HCT116 (cell line): ENCODE measurements around the gene MAP7. TPM values are rescaled to one million over a fixed set of nuclear protein-coding genes. Genes with fewer than 3 reads are reported as not detected.

ENCODE experiments used
- ATAC-seq: fragments of 200-7000 bp; cut with Tn5 transposase; 2 replicates; pipeline ENCODE4 v1.9.1; 2020; ENCODE audit warnings: mild to moderate bottlenecking, moderate library complexity
- BruUV-seq: library from RNA; stranded (reverse); fragments of 400-500 nt; replicated peaks from 2 replicates; lab custom pipeline; 2021; lab: Mats Ljungman, UMichigan
- CTCF ChIA-PET: fragments of 300-600 bp; sonication (Branson Sonifier 250); formaldehyde crosslinking; loops from one replicate; lab custom pipeline; 2021; ENCODE audit warnings: antibody characterized with exemption; lab: Charles Lee
- POLR2A ChIA-PET: fragments of 300-600, 350-600 bp; sonication (Branson Sonifier 250); formaldehyde crosslinking; loops from one replicate; lab custom pipeline; 2021; ENCODE audit warnings: antibody characterized with exemption; lab: Charles Lee
- RAD21 ChIA-PET, 2 experiments: fragments of 300-600 bp; sonication (Branson Sonifier 250); formaldehyde crosslinking; loops; one replicate each; lab custom pipeline; 2023; ENCODE audit warnings: low total read pairs in 2 of 2; ENCODE audit not compliant: uncharacterized antibody in 2 of 2, unreplicated experiment in 2 of 2, low non-redundant PET in 1 of 2; lab: Charles Lee
- DNase-seq: peaks from one replicate; pipeline ENCODE4 v3.0.0-alpha.2; 2010; ENCODE audit warnings: low read depth, low spot score
- H2AFZ ChIP-seq: fragments of 200-600 bp; shearing (Covaris generic), sonication (generic); 2 replicates; pipeline ENCODE4 v1.6.1; 2017; ENCODE audit warnings: low read depth, mixed run types, mixed read lengths, antibody characterized with exemption, low read length; ENCODE audit not compliant: poor library complexity, severe bottlenecking
- H3K27ac ChIP-seq: 2 replicates; pipeline ENCODE4 v1.5.1; 2012; ENCODE audit warnings: low read depth, low read length
- H3K27me3 ChIP-seq: fragments of 200-600 bp; sonication (generic); 2 replicates; pipeline ENCODE4 v1.6.1; 2016; ENCODE audit warnings: mixed run types, low read length, mixed read lengths; ENCODE audit not compliant: insufficient read depth
- H3K36me3 ChIP-seq, 2 experiments: fragments of 200-500 bp in 1 of 2; fragments of 200-600 bp in 1 of 2; sonication (Bioruptor generic) in 1 of 2; sonication (generic) in 1 of 2; 2 replicates each; pipeline versions ENCODE4 v1.5.1 to v1.6.1; 2014 to 2016; ENCODE audit warnings: low read length in 2 of 2, inconsistent platforms in 1 of 2, mixed read lengths in 1 of 2, mixed run types in 1 of 2; ENCODE audit not compliant: insufficient read depth in 2 of 2, control insufficient read depth in 1 of 2
- H3K4me1 ChIP-seq, 2 experiments: fragments of 200-600 bp in 1 of 2; sonication (generic) in 1 of 2; 2 replicates each; pipeline versions ENCODE4 v1.5.1 to v1.6.1; 2012 to 2017; ENCODE audit warnings: low read length in 2 of 2, inconsistent platforms in 1 of 2, mild to moderate bottlenecking in 1 of 2, mixed read lengths in 1 of 2, mixed run types in 1 of 2, moderate library complexity in 1 of 2; ENCODE audit not compliant: insufficient read depth in 2 of 2, control insufficient read depth in 1 of 2
- H3K4me2 ChIP-seq: fragments of 200-600 bp; sonication (generic); 2 replicates; pipeline ENCODE4 v1.6.1; 2017; ENCODE audit warnings: mixed run types, low read length, mixed read lengths
- H3K4me3 ChIP-seq, 2 experiments: fragments of 200-600 bp in 1 of 2; sonication (generic) in 1 of 2; replicated peaks in 1 of 2; 2 replicates each; pipeline ENCODE4 v1.5.1; 2011 to 2016; ENCODE audit warnings: low read length in 2 of 2, control low read depth in 1 of 2, low read depth in 1 of 2, mild to moderate bottlenecking in 1 of 2, mixed read lengths in 1 of 2, mixed run types in 1 of 2
- H3K79me2 ChIP-seq: fragments of 200-600 bp; sonication (generic); 2 replicates; pipeline ENCODE4 v1.6.1; 2017; ENCODE audit warnings: mild to moderate bottlenecking, mixed run types, low read length, moderate library complexity, mixed read lengths; ENCODE audit not compliant: insufficient read depth
- H3K9ac ChIP-seq: fragments of 200-600 bp; sonication (generic); 2 replicates; pipeline ENCODE4 v1.6.1; 2016; ENCODE audit warnings: low read length, mixed read lengths
- H3K9me2 ChIP-seq: fragments of 200-600 bp; sonication (generic), shearing (Covaris generic); 2 replicates; pipeline ENCODE4 v1.6.1; 2017; ENCODE audit warnings: mixed run types, mild to moderate bottlenecking, moderate library complexity; ENCODE audit not compliant: insufficient read depth
- H3K9me3 ChIP-seq, 2 experiments: fragments of 200-500 bp in 1 of 2; fragments of 200-600 bp in 1 of 2; sonication (Bioruptor generic) in 1 of 2; sonication (generic) in 1 of 2; 2 replicates each; pipeline ENCODE4 v1.6.1; 2014 to 2017; ENCODE audit warnings: low read length in 2 of 2, mixed read lengths in 2 of 2, inconsistent platforms in 1 of 2, low read depth in 1 of 2, mild to moderate bottlenecking in 1 of 2, mixed run types in 1 of 2, moderate library complexity in 1 of 2; ENCODE audit not compliant: control insufficient read depth in 1 of 2, insufficient read depth in 1 of 2
- H4K20me1 ChIP-seq: fragments of 200-600 bp; sonication (generic), shearing (Covaris generic); 2 replicates; pipeline ENCODE4 v1.6.1; 2017; ENCODE audit warnings: mixed run types, mild to moderate bottlenecking, moderate library complexity; ENCODE audit not compliant: insufficient read depth
- CEBPB ChIP-seq: IDR thresholded peaks from 2 replicates; pipeline ENCODE4 v1.6.1; 2012; ENCODE audit warnings: low read depth
- ELF1 ChIP-seq: IDR thresholded peaks from 2 replicates; pipeline ENCODE4 v1.6.1; 2012; ENCODE audit warnings: low read depth, borderline replicate concordance
- POLR2A ChIP-seq: IDR thresholded peaks from 2 replicates; pipeline ENCODE4 v1.7.0; 2011; ENCODE audit warnings: borderline replicate concordance; ENCODE audit not compliant: insufficient read depth, insufficient read length; ENCODE audit errors: extremely low read depth
- RAD21 ChIP-seq: IDR thresholded peaks from 2 replicates; pipeline ENCODE4 v1.6.1; 2012; ENCODE audit warnings: low read depth, mild to moderate bottlenecking
- SP1 ChIP-seq: IDR thresholded peaks from 2 replicates; pipeline ENCODE4 v1.6.1; 2012; ENCODE audit warnings: low read depth
- YY1 ChIP-seq: IDR thresholded peaks from 2 replicates; pipeline ENCODE4 v1.6.1; 2011; ENCODE audit warnings: low read length, low read depth, moderate library complexity, mild to moderate bottlenecking; ENCODE audit not compliant: insufficient replicate concordance; ENCODE audit errors: extremely low read depth
- ZNF274 ChIP-seq: fragments of 200-500 bp; sonication (Bioruptor generic); IDR thresholded peaks from 2 replicates; pipeline ENCODE4 v1.6.1; 2014; ENCODE audit warnings: mild to moderate bottlenecking, low read depth, low read length, inconsistent platforms
- intact Hi-C: fragments of 100-400 bp; cut with micrococcal nuclease; formaldehyde crosslinking; loops from 2 replicates; pipeline ENCODE4 v1.10.0; 2022
- total RNA-seq: library from RNA; stranded (reverse); gene quantifications from one replicate; pipeline ENCODE4 v1.2.1, GENCODE V29; 2021; ENCODE audit not compliant: unreplicated experiment
- TF ChIP-seq, protein P1 (sequence below): IDR thresholded peaks from 2 replicates; pipeline ENCODE4 v1.6.1; 2012; ENCODE audit warnings: low read depth

Gene MAP7
- total RNA-seq, 1 experiment from 2014 or later = 35.5 TPM

DNA sequence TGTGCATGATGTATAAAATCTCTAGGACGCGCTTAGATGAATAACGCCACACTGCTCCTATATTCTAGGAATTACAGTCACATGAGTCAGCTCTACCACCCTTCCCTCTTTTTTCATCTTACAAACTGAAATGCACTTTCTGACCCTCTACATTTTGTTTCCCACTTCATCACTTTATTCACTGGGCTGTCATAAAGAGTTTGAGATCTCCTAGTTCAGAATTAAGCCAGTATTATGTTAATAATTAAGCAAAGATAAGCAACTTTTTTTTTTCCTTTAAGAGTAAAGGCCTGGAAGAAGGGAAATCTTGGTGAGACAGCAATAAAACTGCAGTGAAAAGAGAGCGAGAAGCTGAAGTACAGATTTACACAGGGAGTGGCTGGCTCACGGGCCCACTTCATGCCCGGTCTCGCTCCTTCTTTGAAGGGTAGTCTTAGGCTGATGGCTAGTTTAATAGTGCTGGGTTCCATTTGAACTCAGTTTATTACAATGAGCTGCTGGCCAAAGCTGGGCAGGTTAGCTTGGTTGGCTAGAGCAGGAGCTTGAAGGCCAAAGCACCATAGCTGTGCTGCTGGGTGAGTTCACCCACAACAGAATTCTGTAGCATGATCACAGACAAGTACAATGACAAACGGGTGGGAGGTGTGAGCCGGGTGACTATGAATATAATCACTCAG lies 110.6 kb downstream of the MAP7 start:
- no peaks in the 10 kb centered on the region for H3K36me3 ChIP-seq
- POLR2A ChIA-PET = no interaction called here
- no peak overlapping the region for H3K4me3 ChIP-seq
- ATAC-seq (no peak), DNase-seq (no peak)
- H4K20me1 ChIP-seq = no peaks in the 10 kb centered on the region
- no peaks in the 10 kb centered on the region; a peak in 1 of 4 replicates for H3K4me1 ChIP-seq
- no peak overlapping the region for H3K4me2 ChIP-seq
- CTCF ChIA-PET = no interaction called here
- TF ChIP-seq ELF1 (no peak), SP1 (no peak), RAD21 (no peak), CEBPB (no peak), POLR2A (no peak), YY1 (no peak), ZNF274 (no peak)
- TF ChIP-seq, protein P1, sequence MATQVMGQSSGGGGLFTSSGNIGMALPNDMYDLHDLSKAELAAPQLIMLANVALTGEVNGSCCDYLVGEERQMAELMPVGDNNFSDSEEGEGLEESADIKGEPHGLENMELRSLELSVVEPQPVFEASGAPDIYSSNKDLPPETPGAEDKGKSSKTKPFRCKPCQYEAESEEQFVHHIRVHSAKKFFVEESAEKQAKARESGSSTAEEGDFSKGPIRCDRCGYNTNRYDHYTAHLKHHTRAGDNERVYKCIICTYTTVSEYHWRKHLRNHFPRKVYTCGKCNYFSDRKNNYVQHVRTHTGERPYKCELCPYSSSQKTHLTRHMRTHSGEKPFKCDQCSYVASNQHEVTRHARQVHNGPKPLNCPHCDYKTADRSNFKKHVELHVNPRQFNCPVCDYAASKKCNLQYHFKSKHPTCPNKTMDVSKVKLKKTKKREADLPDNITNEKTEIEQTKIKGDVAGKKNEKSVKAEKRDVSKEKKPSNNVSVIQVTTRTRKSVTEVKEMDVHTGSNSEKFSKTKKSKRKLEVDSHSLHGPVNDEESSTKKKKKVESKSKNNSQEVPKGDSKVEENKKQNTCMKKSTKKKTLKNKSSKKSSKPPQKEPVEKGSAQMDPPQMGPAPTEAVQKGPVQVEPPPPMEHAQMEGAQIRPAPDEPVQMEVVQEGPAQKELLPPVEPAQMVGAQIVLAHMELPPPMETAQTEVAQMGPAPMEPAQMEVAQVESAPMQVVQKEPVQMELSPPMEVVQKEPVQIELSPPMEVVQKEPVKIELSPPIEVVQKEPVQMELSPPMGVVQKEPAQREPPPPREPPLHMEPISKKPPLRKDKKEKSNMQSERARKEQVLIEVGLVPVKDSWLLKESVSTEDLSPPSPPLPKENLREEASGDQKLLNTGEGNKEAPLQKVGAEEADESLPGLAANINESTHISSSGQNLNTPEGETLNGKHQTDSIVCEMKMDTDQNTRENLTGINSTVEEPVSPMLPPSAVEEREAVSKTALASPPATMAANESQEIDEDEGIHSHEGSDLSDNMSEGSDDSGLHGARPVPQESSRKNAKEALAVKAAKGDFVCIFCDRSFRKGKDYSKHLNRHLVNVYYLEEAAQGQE = no peak
- RAD21 ChIA-PET = no interaction called here
- no peaks in the 10 kb centered on the region for H3K27me3 ChIP-seq
- BruUV-seq = no TSS peak
- H3K27ac ChIP-seq = no peak overlapping the region
- no peaks in the 10 kb centered on the region for H3K9me3 ChIP-seq
- H3K9me2 ChIP-seq = no peaks in the 10 kb centered on the region
- no peak overlapping the region for H3K9ac ChIP-seq
- no peaks in the 10 kb centered on the region for H3K79me2 ChIP-seq
- intact Hi-C loops = no loop called here
- no peak overlapping the region for H2AFZ ChIP-seq
